Naive thymus-derived CD4-positive, alpha-beta T cell (primary cell): Measurements from ENCODE around the gene BRSK2. TPM values are rescaled to one million over a fixed set of nuclear protein-coding genes. Genes with fewer than 3 reads are reported as not detected.

ENCODE experiments used
- ATAC-seq: fragments of 150-1000 bp; cut with Tn5 transposase; 2 replicates; pipeline ENCODE4 v1.10.0; 2021; ENCODE audit warnings: mild to moderate bottlenecking, moderate library complexity
- CTCF ChIA-PET: fragments of 350-600 bp; sonication (Branson Sonifier 250); formaldehyde crosslinking; loops from one replicate; lab custom pipeline; 2021; ENCODE audit warnings: antibody characterized with exemption; lab: Charles Lee
- POLR2A ChIA-PET: fragments of 350-600 bp; sonication (Branson Sonifier 250); formaldehyde crosslinking; loops from one replicate; lab custom pipeline; 2021; ENCODE audit warnings: antibody characterized with exemption, inconsistent platforms; lab: Charles Lee
- DNase-seq, 9 donors: peaks; one replicate each; pipeline versions ENCODE4 v3.0.0 to v3.0.0-alpha.2; 2020 to 2022; ENCODE audit warnings: mixed read lengths in 1 of 9
- H3K27ac ChIP-seq: one replicate; pipeline ENCODE4 v1.7.0; 2013; ENCODE audit warnings: mild to moderate bottlenecking, low read depth, low read length, moderate library complexity
- H3K27me3 ChIP-seq, 2 donors: one replicate each; pipeline ENCODE4 v1.7.0; 2013; ENCODE audit warnings: low read length in 2 of 2, mild to moderate bottlenecking in 2 of 2, moderate library complexity in 2 of 2; ENCODE audit not compliant: control insufficient read depth in 2 of 2, insufficient read depth in 2 of 2
- H3K36me3 ChIP-seq, 3 experiments: 1 replicate in 2 of 3; 2 replicates in 1 of 3; pipeline ENCODE4 v1.7.0; 2013; ENCODE audit warnings: low read length in 3 of 3, mild to moderate bottlenecking in 3 of 3, moderate library complexity in 1 of 3; ENCODE audit not compliant: insufficient read depth in 3 of 3, control insufficient read depth in 2 of 3
- H3K4me1 ChIP-seq, 2 donors: one replicate each; pipeline ENCODE4 v1.7.0; 2013; ENCODE audit warnings: low read length in 2 of 2, mild to moderate bottlenecking in 2 of 2, moderate library complexity in 1 of 2; ENCODE audit not compliant: control insufficient read depth in 2 of 2, insufficient read depth in 2 of 2
- H3K4me3 ChIP-seq: 2 replicates; pipeline ENCODE4 v1.7.0; 2013; ENCODE audit warnings: mild to moderate bottlenecking, low read length
- H3K9me3 ChIP-seq, 3 experiments: 1 replicate in 2 of 3; 2 replicates in 1 of 3; pipeline ENCODE4 v1.7.0; 2013; ENCODE audit warnings: low read length in 3 of 3; ENCODE audit not compliant: control insufficient read depth in 2 of 3
- H3K27ac Mint-ChIP-seq, 9 donors: one replicate each; pipeline ENCODE4 v1.8.0; 2020 to 2022; ENCODE audit warnings: mixed read lengths in 9 of 9, mild to moderate bottlenecking in 8 of 9, moderate library complexity in 5 of 9, inconsistent platforms in 2 of 9
- H3K27me3 Mint-ChIP-seq, 5 donors: one replicate each; pipeline ENCODE4 v1.8.0; 2021 to 2022; ENCODE audit warnings: mixed read lengths in 5 of 5, mild to moderate bottlenecking in 1 of 5
- H3K36me3 Mint-ChIP-seq, 5 donors: one replicate each; pipeline ENCODE4 v1.8.0; 2020 to 2022; ENCODE audit warnings: mixed read lengths in 5 of 5, mild to moderate bottlenecking in 3 of 5, inconsistent platforms in 1 of 5
- H3K4me1 Mint-ChIP-seq, 7 donors: one replicate each; pipeline ENCODE4 v1.8.0; 2020 to 2022; ENCODE audit warnings: mixed read lengths in 7 of 7, mild to moderate bottlenecking in 3 of 7, inconsistent platforms in 1 of 7
- H3K4me3 Mint-ChIP-seq, 10 donors: one replicate each; pipeline ENCODE4 v1.8.0; 2020 to 2022; ENCODE audit warnings: mild to moderate bottlenecking in 10 of 10, mixed read lengths in 10 of 10, moderate library complexity in 6 of 10, inconsistent platforms in 2 of 10
- H3K9me3 Mint-ChIP-seq, 11 donors: one replicate each; pipeline ENCODE4 v1.8.0; 2020 to 2022; ENCODE audit warnings: mixed read lengths in 11 of 11, mild to moderate bottlenecking in 4 of 11, inconsistent platforms in 1 of 11, moderate library complexity in 1 of 11
- intact Hi-C, 2 donors: fragments of 100-400 bp; cut with micrococcal nuclease; formaldehyde crosslinking; loops; one replicate each; pipeline ENCODE4 v1.15.1; 2023
- polyA plus RNA-seq, 2 donors: library from polyadenylated mRNA; unstranded; fragments of 300-500 nt; fragmentation: Illumina TruSeq; gene quantifications; one replicate each; pipeline ENCODE4 v1.2.3, GENCODE V29; 2021
- total RNA-seq, 6 experiments: library from RNA in 5 of 6; stranded (reverse) in 5 of 6; gene quantifications; 1 replicate in 5 of 6; 2 replicates in 1 of 6; pipeline ENCODE4 v1.2.3 and lab custom pipeline; 2021 to 2026

BRSK2 gene
- total and polyA plus RNA-seq, 7 experiments from 2014 or later: 0.27 to 0.51 (median 0.30) TPM; not detected in 4

- intact Hi-C loops: no loop called here
- ChIA-PET POLR2A (no interaction called here), CTCF (no interaction called here)
- Mint-ChIP-seq H3K4me1 (no peaks in the 10 kb centered on the region), H3K27me3 (peaks cover 0 to 6% (median 0%) of the 10 kb centered on the region in 5 donors), H3K4me3 (no peak overlapping the region), H3K27ac (no peak overlapping the region), H3K9me3 (no peaks in the 10 kb centered on the region), H3K36me3 (no peaks in the 10 kb centered on the region)
- ATAC-seq (no peak), DNase-seq (no peak)
- H3K27me3 ChIP-seq: no peaks in the 10 kb centered on the region
- H3K9me3 ChIP-seq: no peaks in the 10 kb centered on the region
- no peak overlapping the region for H3K27ac ChIP-seq
- no peaks in the 10 kb centered on the region for H3K4me1 ChIP-seq
- no peaks in the 10 kb centered on the region for H3K36me3 ChIP-seq
- no peak overlapping the region for H3K4me3 ChIP-seq
Observed at GRCh38 chr11:1398528-1399235, 8.9 kb downstream of the BRSK2 start.

GRCh38 chr11:1399386-1400316 is 9.9 kb downstream of the BRSK2 start:
- CTCF ChIA-PET: no interaction called here
- ATAC-seq: no peak
- no peaks in the 10 kb centered on the region for H3K4me1 Mint-ChIP-seq

DNA sequence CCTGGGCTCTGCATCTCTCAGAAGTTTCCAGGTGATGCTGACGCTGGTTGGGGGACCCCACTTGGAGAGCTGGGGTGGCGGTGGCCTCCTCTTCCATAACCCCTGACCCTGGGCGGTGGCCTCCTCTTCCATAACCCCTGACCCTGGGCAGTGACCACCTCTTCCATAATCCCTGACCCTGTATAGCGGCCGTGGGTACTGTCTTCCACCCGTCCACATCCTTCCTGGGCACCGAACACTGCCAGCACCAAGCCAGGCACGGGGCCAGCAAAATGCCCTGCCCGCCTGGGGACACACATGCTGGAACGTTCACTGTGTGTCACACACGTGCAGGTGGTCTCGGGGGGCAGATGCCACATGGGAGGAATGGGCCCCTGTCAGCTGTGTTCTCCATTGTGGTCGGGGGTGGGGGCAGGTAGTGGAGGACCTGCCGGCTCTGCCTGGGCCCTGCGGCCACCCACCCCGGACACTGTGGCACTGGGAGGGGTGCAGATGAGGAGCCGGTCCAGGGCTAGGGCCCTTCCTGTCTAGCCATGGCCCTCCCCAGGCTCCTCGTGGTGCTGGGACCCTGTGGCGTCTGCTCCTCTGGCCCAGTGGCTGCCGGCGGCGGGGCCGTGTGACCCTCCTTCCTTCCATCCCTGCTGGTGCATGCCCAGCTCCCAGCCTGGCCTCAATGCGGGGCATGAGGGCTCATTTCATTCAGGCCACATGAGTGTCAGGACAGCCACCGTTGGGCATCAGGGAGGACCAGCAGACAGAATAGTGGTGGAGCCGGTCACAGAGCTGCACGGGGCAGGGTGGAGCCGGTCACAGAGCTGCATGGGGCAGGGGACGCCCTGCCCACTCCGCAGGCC is 10.8 kb downstream of the BRSK2 start:
- Mint-ChIP-seq H3K4me3 (no peak overlapping the region), H3K27me3 (peaks cover 0 to 6% (median 0%) of the 10 kb centered on the region in 5 donors), H3K36me3 (no peaks in the 10 kb centered on the region), H3K9me3 (no peaks in the 10 kb centered on the region), H3K4me1 (no peaks in the 10 kb centered on the region), H3K27ac (no peak overlapping the region)
- Histone ChIP-seq H3K9me3 (no peaks in the 10 kb centered on the region), H3K4me3 (no peak overlapping the region), H3K27ac (no peak overlapping the region), H3K36me3 (no peaks in the 10 kb centered on the region), H3K27me3 (no peaks in the 10 kb centered on the region), H3K4me1 (no peaks in the 10 kb centered on the region)
- ATAC-seq (no peak), DNase-seq (no peak)
- ChIA-PET POLR2A (no interaction called here), CTCF (no interaction called here)
- intact Hi-C loops: no loop called here

More at GRCh38 chr11:1399386-1400316, 9.9 kb downstream of the BRSK2 start:
- Histone ChIP-seq H3K4me1 (no peaks in the 10 kb centered on the region), H3K4me3 (no peak overlapping the region), H3K36me3 (no peaks in the 10 kb centered on the region), H3K27me3 (no peaks in the 10 kb centered on the region), H3K27ac (no peak overlapping the region), H3K9me3 (no peaks in the 10 kb centered on the region)
- POLR2A ChIA-PET: no interaction called here
- Mint-ChIP-seq H3K36me3 (no peaks in the 10 kb centered on the region), H3K4me3 (no peak overlapping the region), H3K9me3 (no peaks in the 10 kb centered on the region), H3K27me3 (peaks cover 0 to 6% (median 0%) of the 10 kb centered on the region in 5 donors), H3K27ac (no peak overlapping the region)
- intact Hi-C loops: no loop called here
- DNase-seq: no peak

GRCh38 chr11:1401171-1401445 is 11.4 kb downstream of the BRSK2 start:
- Mint-ChIP-seq H3K4me3 (no peak overlapping the region), H3K27ac (no peak overlapping the region), H3K4me1 (no peaks in the 10 kb centered on the region), H3K36me3 (no peaks in the 10 kb centered on the region), H3K9me3 (no peaks in the 10 kb centered on the region), H3K27me3 (peaks cover 0 to 6% (median 0%) of the 10 kb centered on the region in 5 donors)
- ChIA-PET POLR2A (no interaction called here), CTCF (no interaction called here)
- intact Hi-C loops: no loop called here
- Histone ChIP-seq H3K27me3 (no peaks in the 10 kb centered on the region), H3K27ac (no peak overlapping the region), H3K9me3 (no peaks in the 10 kb centered on the region), H3K36me3 (no peaks in the 10 kb centered on the region), H3K4me3 (no peak overlapping the region), H3K4me1 (no peaks in the 10 kb centered on the region)
- DNase-seq (no peak), ATAC-seq (no peak)

DNA sequence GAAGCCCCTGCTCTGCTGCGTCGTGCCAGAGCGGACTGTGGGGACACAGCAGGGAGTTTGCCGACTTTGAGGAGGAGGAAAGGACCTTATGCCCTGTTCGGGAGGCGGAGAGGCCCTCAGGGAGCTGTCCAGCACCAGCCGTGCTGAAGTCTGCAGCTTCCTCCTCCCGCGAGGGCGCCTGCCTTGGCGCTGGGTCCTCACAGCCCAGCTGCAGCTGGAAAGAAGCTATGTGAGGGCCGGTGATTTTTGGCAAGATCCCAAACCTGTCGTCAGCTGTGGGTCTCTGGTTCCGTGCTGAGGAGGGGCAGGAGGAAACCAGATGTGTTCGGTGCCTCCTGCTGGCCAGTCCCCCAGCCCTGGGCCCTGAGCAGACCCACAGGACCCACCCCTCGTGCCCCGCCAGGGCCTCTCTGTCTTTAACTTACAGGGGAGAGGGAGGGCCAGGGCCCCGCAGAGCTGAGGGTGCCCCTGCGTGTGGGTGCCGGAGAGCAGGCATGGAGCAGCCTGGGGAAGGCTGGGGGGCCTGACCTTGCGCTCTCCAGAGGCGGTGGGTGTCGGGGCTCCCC is 12.0 kb downstream of the BRSK2 start:
- ChIA-PET CTCF (interaction anchor here (1.0 kb wide), 1 partner anchor 17 kb away, joined by 4 read pairs; no protein-coding TSS in a partner anchor), POLR2A (interaction anchor here (0.6 kb wide), 1 partner anchor 104 kb away, joined by 4 read pairs; no protein-coding TSS in a partner anchor)
- ATAC-seq (peak; percentile 58), DNase-seq (peak in 6 of 9 donors; percentile 41 to 65 (median 50))
- H3K27ac ChIP-seq: no peak overlapping the region
- Mint-ChIP-seq H3K9me3 (no peaks in the 10 kb centered on the region), H3K4me1 (no peaks in the 10 kb centered on the region), H3K4me3 (no peak overlapping the region), H3K27me3 (peaks cover 0 to 6% (median 0%) of the 10 kb centered on the region in 5 donors), H3K36me3 (no peaks in the 10 kb centered on the region), H3K27ac (no peak overlapping the region)
- H3K4me1 ChIP-seq: no peaks in the 10 kb centered on the region
- H3K9me3 ChIP-seq: no peaks in the 10 kb centered on the region
- H3K4me3 ChIP-seq: no peak overlapping the region
- no peaks in the 10 kb centered on the region for H3K27me3 ChIP-seq
- intact Hi-C loops: no loop called here
- no peaks in the 10 kb centered on the region for H3K36me3 ChIP-seq

GRCh38 chr11:1402355-1403077 is 12.8 kb downstream of the BRSK2 start:
- no peaks in the 10 kb centered on the region for H3K36me3 Mint-ChIP-seq
- H3K9me3 ChIP-seq: no peaks in the 10 kb centered on the region
- no peaks in the 10 kb centered on the region for H3K27me3 ChIP-seq
- ATAC-seq: no peak
- no peak overlapping the region for H3K27ac ChIP-seq
- peaks cover 0 to 6% (median 0%) of the 10 kb centered on the region in 5 donors for H3K27me3 Mint-ChIP-seq
- no peak overlapping the region for H3K27ac Mint-ChIP-seq
- intact Hi-C loops: no loop called here
- no peaks in the 10 kb centered on the region for H3K9me3 Mint-ChIP-seq
- CTCF ChIA-PET: interaction anchor here (1.0 kb wide), 1 partner anchor 17 kb away, joined by 4 read pairs; no protein-coding TSS in a partner anchor
- no peak overlapping the region for H3K4me3 Mint-ChIP-seq
- H3K4me1 ChIP-seq: no peaks in the 10 kb centered on the region
- no peaks in the 10 kb centered on the region for H3K36me3 ChIP-seq
- H3K4me1 Mint-ChIP-seq: no peaks in the 10 kb centered on the region
- no peak overlapping the region for H3K4me3 ChIP-seq
- POLR2A ChIA-PET: interaction anchor here (0.6 kb wide), 1 partner anchor 105 kb away, joined by 4 read pairs; no protein-coding TSS in a partner anchor
- no peak for DNase-seq
